GM12878 (cell line): Measurements from ENCODE around the gene HOXA1. TPM values are rescaled to one million over a fixed set of nuclear protein-coding genes. Genes with fewer than 3 reads are reported as not detected.

Experiments
- ATAC-seq: fragments of 200-7000 bp; cut with Tn5 transposase; 3 replicates; pipeline ENCODE4 v1.9.1; 2020; ENCODE audit warnings: mild to moderate bottlenecking, moderate library complexity
- BruUV-seq: library from RNA; stranded (reverse); fragments of 400-500 nt; replicated peaks from 2 replicates; lab custom pipeline; 2021; lab: Mats Ljungman, UMichigan
- CTCF ChIA-PET: fragments of 300-600 bp; sonication (Branson Sonifier 250); formaldehyde crosslinking; extraction: SDS; loops from one replicate; lab custom pipeline; 2021; ENCODE audit warnings: inconsistent platforms; lab: Yijun Ruan, JAX
- POLR2A ChIA-PET: fragments of 350-600 bp; formaldehyde crosslinking; extraction: SDS; loops from one replicate; lab custom pipeline; 2021; ENCODE audit warnings: inconsistent platforms; lab: Charles Lee
- RAD21 ChIA-PET: fragments of 300-600 bp; sonication (Branson Sonifier 250); formaldehyde crosslinking; loops from one replicate; lab custom pipeline; 2023; ENCODE audit warnings: antibody characterized with exemption; ENCODE audit not compliant: unreplicated experiment; lab: Charles Lee
- SMC1A ChIA-PET: fragments of 300-600 bp; sonication (Branson Sonifier 250); formaldehyde crosslinking; loops from one replicate; lab custom pipeline; 2023; ENCODE audit not compliant: unreplicated experiment, uncharacterized antibody; lab: Charles Lee
- DNase-seq: peaks from one replicate; pipeline ENCODE4 v3.0.0-alpha.2; 2011; ENCODE audit warnings: low read depth, low spot score
- FAIRE-seq: peaks from 3 replicates; lab custom pipeline; 2011; peaks lifted over from hg19 to GRCh38; lab: Jason Lieb, UNC
- H2AFZ ChIP-seq: 2 replicates; pipeline ENCODE4 v1.6.0; 2011; ENCODE audit warnings: low read depth, low read length, control low read depth; ENCODE audit not compliant: control insufficient read depth
- H3K27ac ChIP-seq: 2 replicates; pipeline ENCODE4 v1.5.1; 2011; ENCODE audit warnings: control low read depth; ENCODE audit not compliant: control insufficient read depth, insufficient read depth
- H3K27me3 ChIP-seq, 2 experiments: replicated peaks in 1 of 2; 2 replicates each; pipeline versions ENCODE4 v1.6.0 to v1.6.1; 2011; ENCODE audit warnings: low read length in 1 of 2; ENCODE audit not compliant: control insufficient read depth in 2 of 2, insufficient read depth in 2 of 2
- H3K36me3 ChIP-seq, 2 experiments: 2 replicates each; pipeline ENCODE4 v1.5.1; 2011; ENCODE audit warnings: low read length in 1 of 2; ENCODE audit not compliant: control insufficient read depth in 2 of 2, insufficient read depth in 2 of 2
- H3K4me1 ChIP-seq: 2 replicates; pipeline ENCODE4 v1.6.1; 2011; ENCODE audit warnings: mild to moderate bottlenecking, low read length, moderate library complexity, mixed read lengths; ENCODE audit not compliant: control insufficient read depth, insufficient read depth
- H3K4me2 ChIP-seq: 2 replicates; pipeline ENCODE4 v1.6.0; 2011; ENCODE audit warnings: control low read depth; ENCODE audit not compliant: control insufficient read depth, insufficient read depth
- H3K4me3 ChIP-seq: fragments of 200-600 bp; sonication (generic); 2 replicates; pipeline ENCODE4 v1.5.1; 2016
- H3K79me2 ChIP-seq: 2 replicates; pipeline ENCODE4 v1.6.0; 2011; ENCODE audit warnings: low read length; ENCODE audit not compliant: control insufficient read depth, insufficient read depth
- H3K9ac ChIP-seq: 2 replicates; pipeline ENCODE4 v1.8.0; 2011; ENCODE audit warnings: low read length, control low read depth, mixed read lengths; ENCODE audit not compliant: control insufficient read depth, insufficient read depth
- H3K9me3 ChIP-seq: replicated peaks from 3 replicates; pipeline ENCODE4 v1.5.1; 2011; ENCODE audit warnings: mild to moderate bottlenecking, low read length; ENCODE audit not compliant: control insufficient read depth, insufficient read depth
- H4K20me1 ChIP-seq: 2 replicates; pipeline ENCODE4 v1.6.0; 2011; ENCODE audit not compliant: control insufficient read depth, insufficient read depth
- BCL11A ChIP-seq: IDR thresholded peaks from 2 replicates; pipeline ENCODE4 v1.6.1; 2011; ENCODE audit warnings: low read depth, low read length
- BCL3 ChIP-seq: IDR thresholded peaks from 2 replicates; pipeline ENCODE4 v1.6.1; 2011; ENCODE audit warnings: borderline replicate concordance, low read depth, mild to moderate bottlenecking, moderate library complexity, low read length; ENCODE audit not compliant: insufficient read depth, poor library complexity, severe bottlenecking
- CHD1 ChIP-seq: IDR thresholded peaks from 2 replicates; pipeline ENCODE4 v1.6.1; 2012; ENCODE audit warnings: low read depth, low read length, improper control_type of control experiment
- CUX1 ChIP-seq: IDR thresholded peaks from 2 replicates; pipeline ENCODE4 v1.6.1; 2012; ENCODE audit warnings: improper control_type of control experiment, low read depth, low read length; ENCODE audit not compliant: insufficient replicate concordance
- IKZF2 ChIP-seq, 2 experiments: fragments of 450-650 bp; IDR thresholded peaks; 2 replicates each; pipeline ENCODE4 v1.6.1; 2017; ENCODE audit warnings: mild to moderate bottlenecking in 2 of 2, moderate library complexity in 2 of 2
- TCF12 ChIP-seq: IDR thresholded peaks from 2 replicates; pipeline ENCODE4 v1.6.1; 2011; ENCODE audit warnings: low read depth, mild to moderate bottlenecking, low read length
- ZNF687 ChIP-seq: fragments of 450-650 bp; IDR thresholded peaks from 2 replicates; pipeline ENCODE4 v1.6.1; 2017; ENCODE audit warnings: mild to moderate bottlenecking, moderate library complexity
- WGBS: methylation state at CpG from one replicate; pipeline ENCODE4 v1.1.6; 2016; ENCODE audit warnings: low lambda C conversion rate; ENCODE audit not compliant: insufficient replicate concordance, insufficient coverage; ENCODE audit errors: missing lambda C conversion rate; 5-methylcytosine and 5-hydroxymethylcytosine counted together
- in situ Hi-C: fragments of 300-500 bp; cut with MboI; formaldehyde crosslinking; loops from 9 replicates; pipeline ENCODE4 v1.14.3; 2018; ENCODE audit warnings: mixed read lengths
- intact Hi-C: fragments of 100-400 bp; cut with micrococcal nuclease; formaldehyde crosslinking; loops from one replicate; pipeline ENCODE4 v1.14.2; 2022; ENCODE audit not compliant: unreplicated experiment
- polyA plus RNA-seq, 11 experiments: library from polyadenylated mRNA; depleted of rRNA in 4 of 11; unstranded in 6 of 11; stranded (reverse) in 5 of 11; fragments of >200 nt; fragmentation: Nextera tagmentation in 4 of 11; fragmentation: Illumina TruSeq in 1 of 11; extraction: Ambion mirVana in 4 of 11; extraction: Trizol in 1 of 11; gene quantifications; 1 replicate in 1 of 11; 2 replicates in 10 of 11; pipeline versions ENCODE4 v1.2.1 to v1.2.3, GENCODE V29; 2011 to 2016; ENCODE audit warnings: inconsistent platforms in 2 of 11, missing spikeins in 2 of 11, low read depth in 1 of 11
- total RNA-seq, 4 experiments: library from RNA; depleted of rRNA in 3 of 4; stranded (reverse); fragments of >200 nt in 3 of 4; fragmentation: Illumina TruSeq in 1 of 4; extraction: Trizol in 1 of 4; gene quantifications; 2 replicates each; pipeline versions ENCODE4 v1.2.1 to v1.2.3, GENCODE V29; 2013 to 2021

The HOXA1 gene
- total and polyA plus RNA-seq, 10 of the 15 experiments (the other 5 are each of a cell fraction or from before 2014, with no cell fraction given): 0.06 to 1.7 (median 0.18) TPM; not detected in 3

- Histone ChIP-seq H3K4me3 (no peak overlapping the region), H3K79me2 (no peaks in the 10 kb centered on the region), H3K4me2 (no peak overlapping the region), H3K27me3 (no peaks in the 10 kb centered on the region), H2AFZ (no peak overlapping the region), H4K20me1 (no peaks in the 10 kb centered on the region), H3K36me3 (no peaks in the 10 kb centered on the region), H3K9me3 (no peaks in the 10 kb centered on the region), H3K9ac (no peak overlapping the region), H3K4me1 (no peaks in the 10 kb centered on the region), H3K27ac (no peak overlapping the region)
- FAIRE-seq (no peak), ATAC-seq (no peak), DNase-seq (no peak)
- in situ Hi-C loops: no loop called here
- CTCF ChIA-PET: interaction anchor here (0.6 to 1.4 kb wide), 8 partner anchors 10 to 860 kb away, joined by 3 to 5 read pairs (median 3); no protein-coding TSS in a partner anchor
- POLR2A ChIA-PET: interaction anchor here (0.7 kb wide), 1 partner anchor 85 kb away, joined by 3 read pairs; no protein-coding TSS in a partner anchor
- TF ChIP-seq TCF12 (no peak), BCL11A (no peak), IKZF2 (IDR thresholded peaks at IDR 0.05) (no peak), CHD1 (no peak), CUX1 (no peak), ZNF687 (no peak), BCL3 (no peak)
- BruUV-seq: no TSS peak
- RAD21 ChIA-PET: interaction anchor here (0.7 to 2.1 kb wide), 5 partner anchors 20 to 382 kb away, joined by 3 to 5 read pairs (median 3); no protein-coding TSS in a partner anchor
- SMC1A ChIA-PET: interaction anchor here (0.9 to 2.2 kb wide), 4 partner anchors 10 to 26 kb away, joined by 3 to 8 read pairs (median 4); no protein-coding TSS in a partner anchor
- WGBS: 0% methylated on average over 2 of the region's 2 CpGs
- intact Hi-C loops: no loop called here
Measured at GRCh38 chr7:27064159-27064558, 31.6 kb downstream of the HOXA1 start.
